Peyer's patch (tissue), 4 donors: Measurements from ENCODE around the gene DHX57.

ENCODE experiments used
- CTCF ChIP-seq, 6 experiments: fragments of 450-650 bp in 4 of 6; fragments of 200-600 bp in 2 of 6; sonication (generic) in 1 of 6; IDR thresholded peaks; one replicate each; pipeline ENCODE4 v1.5.1; 2017 to 2019; ENCODE audit warnings: antibody characterized with exemption in 6 of 6, mild to moderate bottlenecking in 3 of 6, moderate library complexity in 1 of 6
- POLR2A ChIP-seq, 2 donors: fragments of 450-650 bp; IDR thresholded peaks; one replicate each; pipeline ENCODE4 v1.5.1; 2017; ENCODE audit warnings: antibody characterized with exemption in 2 of 2, mild to moderate bottlenecking in 2 of 2, moderate library complexity in 2 of 2

DNA sequence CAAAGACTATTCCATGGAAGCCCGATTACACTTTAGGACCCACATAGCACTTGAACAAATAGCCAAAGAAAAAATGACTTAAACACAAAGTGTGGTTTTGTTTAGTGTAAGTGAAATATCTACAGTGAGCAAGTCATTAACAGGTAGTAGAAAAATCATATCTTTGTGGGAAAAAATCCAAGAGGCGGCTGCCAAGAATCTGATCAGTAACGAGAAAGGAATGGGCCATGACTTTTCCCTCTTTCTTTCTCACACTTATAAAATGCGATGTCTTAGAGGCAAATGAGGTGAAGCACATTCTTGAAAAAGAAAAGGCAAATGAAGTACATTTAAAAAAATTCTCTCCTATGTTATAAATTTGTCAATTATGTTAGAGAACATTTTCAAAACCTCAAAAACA is 110.6 kb downstream of the DHX57 start:
- no peak for TF ChIP-seq CTCF (IDR thresholded peaks at IDR 0.05)
- TF ChIP-seq POLR2A (IDR thresholded peaks at IDR 0.05): no peak
